Stimulated activated CD4-positive, alpha-beta T cell treated with anti-CD3 and anti-CD28 coated beads, Interleukin-12 subunit alpha, Interleukin-12 subunit beta, amount 100 ng/mL, for 4 hours (primary cell): ENCODE measurements around the gene APH1B.

Experiments
- DNase-seq: peaks from one replicate; pipeline ENCODE4 v3.0.0-alpha.2; 2020

APH1B gene

DNA sequence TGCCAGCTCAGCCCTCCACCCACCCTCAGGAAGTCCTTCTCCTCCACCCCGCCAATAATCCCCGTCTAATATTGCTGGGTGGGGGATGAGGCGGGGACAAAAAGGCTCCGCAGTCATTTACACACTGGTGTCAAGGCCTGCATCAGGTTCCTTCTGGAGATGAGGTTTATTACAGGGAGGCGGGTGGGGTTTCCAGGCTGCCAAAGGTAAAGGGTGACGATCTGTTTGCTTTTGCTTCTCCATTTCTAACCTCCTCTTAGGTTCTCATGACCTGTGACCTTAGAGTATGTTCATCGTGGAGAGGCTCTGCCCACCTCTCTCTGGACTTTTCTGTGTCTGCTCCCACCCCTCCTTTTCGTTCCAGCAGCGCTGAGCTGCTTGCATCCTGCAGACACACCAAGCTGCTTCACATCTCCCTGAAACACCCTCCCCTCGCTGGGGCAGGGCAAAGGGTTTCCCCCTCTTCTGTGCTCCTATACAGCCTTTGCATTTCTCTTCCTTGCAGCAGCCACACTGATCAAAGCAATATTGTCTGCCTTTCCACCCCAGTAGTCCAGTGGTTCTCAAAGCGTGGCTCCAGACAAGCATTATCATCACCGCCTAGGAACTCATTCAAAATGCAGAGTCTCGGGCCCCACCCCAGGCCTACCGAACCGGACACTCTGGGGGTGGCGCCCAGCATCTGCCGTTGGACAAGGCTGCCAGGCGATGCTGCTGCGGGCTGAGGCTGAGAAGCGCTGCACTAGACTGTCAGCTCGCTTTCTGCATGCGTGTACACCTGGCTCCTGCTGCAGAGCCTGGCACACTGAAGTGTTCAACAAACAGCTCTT, 77.6 kb downstream of the APH1B start:
- no peak for DNase-seq

DNA sequence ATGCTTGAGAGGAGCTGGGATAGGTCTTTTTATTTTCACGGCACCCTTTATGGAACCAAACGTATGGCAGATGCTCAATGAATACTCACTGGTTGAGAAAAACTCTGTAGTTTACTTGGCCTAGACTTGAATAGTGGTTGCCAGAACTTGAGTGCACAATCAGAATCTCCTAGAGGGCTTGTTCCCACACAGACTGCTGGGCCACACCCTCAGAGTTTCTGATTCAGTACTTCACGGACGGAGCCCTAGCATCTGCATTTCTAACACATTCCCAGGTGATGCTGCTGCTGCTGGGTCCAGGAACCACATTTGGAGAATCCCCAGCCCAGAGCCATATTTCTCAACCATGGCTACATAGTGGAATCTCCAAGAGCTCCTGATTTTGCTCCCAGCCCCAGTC, 79.7 kb downstream of the APH1B start:
- no peak for DNase-seq

DNA sequence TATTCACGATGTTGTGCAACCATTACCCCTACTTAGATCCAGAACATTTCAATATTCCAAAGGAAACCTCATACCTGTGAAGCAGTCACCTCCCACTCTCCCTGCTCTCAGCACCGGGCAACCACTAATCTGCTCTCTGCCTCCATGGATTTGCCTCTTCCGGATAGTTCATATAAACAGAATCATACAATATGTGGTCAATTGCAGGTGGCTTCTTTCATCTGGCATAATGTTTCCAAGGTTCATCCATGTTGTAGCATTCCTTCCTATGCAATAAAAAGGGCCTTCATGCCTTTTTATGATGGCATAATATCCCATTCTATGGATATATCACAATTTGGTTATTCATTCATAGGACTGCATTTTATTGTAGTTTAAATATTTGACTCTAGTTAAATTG, 80.3 kb downstream of the APH1B start:
- DNase-seq, result no peak

DNA sequence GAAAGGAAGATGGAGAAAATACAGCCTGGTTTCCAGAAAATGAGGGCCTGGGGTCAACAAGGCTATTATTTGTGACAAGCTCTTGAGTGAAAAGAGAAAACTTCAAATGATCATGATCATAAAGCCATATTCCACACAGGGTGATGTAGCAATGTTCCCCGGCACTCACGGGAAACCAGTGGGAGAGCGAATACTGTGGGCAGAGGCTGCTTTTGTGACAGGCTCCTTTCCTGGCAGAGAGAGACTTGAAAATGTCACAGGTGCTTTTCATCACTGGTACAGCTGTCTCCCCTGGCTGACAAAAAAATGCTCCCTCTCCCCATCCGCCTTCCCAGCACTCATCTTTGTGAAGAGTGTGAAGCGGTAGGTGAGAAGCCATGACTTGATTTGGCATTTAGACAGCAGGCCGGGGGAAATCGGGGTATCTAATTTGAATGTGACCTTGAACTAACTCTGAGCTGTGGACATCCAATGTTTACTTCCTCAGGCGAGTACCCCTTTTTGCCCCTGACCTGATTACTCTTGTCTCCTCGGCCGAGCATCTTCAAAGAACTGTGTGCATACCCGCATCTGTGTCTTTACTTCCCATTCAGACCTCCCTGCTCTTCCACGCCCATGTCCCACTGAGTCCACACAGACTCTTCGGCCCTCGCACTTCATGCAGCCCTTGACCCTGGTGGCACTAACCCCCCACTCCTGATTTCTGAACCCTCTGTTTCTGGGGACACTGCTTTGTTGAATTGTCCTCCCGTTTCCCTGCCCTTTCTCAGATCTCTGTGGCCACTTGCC, 81.0 kb downstream of the APH1B start:
- DNase-seq, result no peak
